IgD-negative memory B cell (primary cell): ENCODE results near the gene PHKA2. TPM values are rescaled to one million over a fixed set of nuclear protein-coding genes. Genes with fewer than 3 reads are reported as not detected.

Experiments used
- H3K27ac Mint-ChIP-seq, 3 donors: one replicate each; pipeline ENCODE4 v1.8.0; 2020 to 2022; ENCODE audit warnings: mild to moderate bottlenecking in 3 of 3, mixed read lengths in 3 of 3, moderate library complexity in 1 of 3
- H3K27me3 Mint-ChIP-seq: one replicate; pipeline ENCODE4 v1.8.0; 2021; ENCODE audit warnings: mixed read lengths
- H3K36me3 Mint-ChIP-seq: one replicate; pipeline ENCODE4 v1.8.0; 2020; ENCODE audit warnings: mild to moderate bottlenecking, mixed read lengths
- H3K4me1 Mint-ChIP-seq, 3 donors: one replicate each; pipeline ENCODE4 v1.8.0; 2020 to 2022; ENCODE audit warnings: mixed read lengths in 3 of 3, mild to moderate bottlenecking in 1 of 3
- H3K4me3 Mint-ChIP-seq, 4 donors: one replicate each; pipeline ENCODE4 v1.8.0; 2020 to 2022; ENCODE audit warnings: mild to moderate bottlenecking in 4 of 4, mixed read lengths in 4 of 4, moderate library complexity in 3 of 4
- H3K9me3 Mint-ChIP-seq, 3 donors: one replicate each; pipeline ENCODE4 v1.8.0; 2020 to 2021; ENCODE audit warnings: mixed read lengths in 3 of 3, mild to moderate bottlenecking in 1 of 3
- polyA plus RNA-seq: library from polyadenylated mRNA; unstranded; fragments of 300-500 nt; fragmentation: Illumina TruSeq; gene quantifications from one replicate; pipeline ENCODE4 v1.2.3, GENCODE V29; 2021

The PHKA2 gene
- polyA plus RNA-seq, 1 donor from 2014 or later: 6.3 TPM

DNA sequence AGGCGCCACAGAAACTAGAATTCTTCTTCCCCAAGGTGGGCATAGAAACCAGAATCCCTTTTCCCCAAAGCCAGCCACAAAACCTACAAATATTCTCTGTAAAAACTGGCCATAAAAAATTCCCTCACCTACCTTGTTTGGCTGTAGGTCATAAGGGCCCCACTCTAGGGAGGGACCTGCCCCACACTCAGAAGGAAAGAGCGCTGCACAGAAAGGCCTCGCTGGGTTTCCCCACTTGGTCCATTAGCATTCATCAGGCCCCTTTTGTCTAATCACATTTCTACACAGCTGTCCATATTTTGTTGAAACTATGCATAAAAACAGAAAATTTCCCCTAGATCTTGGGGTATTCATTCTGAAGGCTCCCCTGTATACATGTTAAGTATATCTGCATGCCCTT is 54.1 kb downstream of the PHKA2 start:
- H3K27me3 Mint-ChIP-seq: no peaks in the 10 kb centered on the region
- H3K4me1 Mint-ChIP-seq: no peaks in the 10 kb centered on the region
- no peaks in the 10 kb centered on the region for H3K9me3 Mint-ChIP-seq
- no peak overlapping the region for H3K27ac Mint-ChIP-seq
- H3K36me3 Mint-ChIP-seq: no peaks in the 10 kb centered on the region
- no peak overlapping the region for H3K4me3 Mint-ChIP-seq

DNA sequence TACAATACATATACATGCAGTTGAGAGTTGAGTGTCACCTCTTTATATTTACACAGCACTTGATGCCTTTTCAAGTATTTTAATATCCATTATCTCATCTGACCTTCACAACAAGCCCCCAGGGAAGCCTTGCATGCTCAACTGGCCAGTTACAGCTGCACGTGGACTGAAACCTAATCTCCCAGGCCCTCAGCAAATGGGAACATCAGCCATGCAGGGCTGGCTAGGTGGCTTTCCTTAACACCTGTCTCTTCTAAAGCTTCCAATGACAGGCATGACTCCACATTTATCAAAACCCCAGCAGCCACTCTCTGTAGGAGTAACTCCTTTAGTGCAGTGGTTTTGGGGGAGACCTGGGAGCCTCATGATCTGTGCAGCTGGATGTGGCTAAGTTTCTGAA is 56.4 kb downstream of the PHKA2 start:
- H3K36me3 Mint-ChIP-seq: no peaks in the 10 kb centered on the region
- H3K27ac Mint-ChIP-seq: no peak overlapping the region
- no peaks in the 10 kb centered on the region for H3K27me3 Mint-ChIP-seq
- H3K9me3 Mint-ChIP-seq: no peaks in the 10 kb centered on the region
- no peak overlapping the region for H3K4me3 Mint-ChIP-seq
- no peaks in the 10 kb centered on the region for H3K4me1 Mint-ChIP-seq

DNA sequence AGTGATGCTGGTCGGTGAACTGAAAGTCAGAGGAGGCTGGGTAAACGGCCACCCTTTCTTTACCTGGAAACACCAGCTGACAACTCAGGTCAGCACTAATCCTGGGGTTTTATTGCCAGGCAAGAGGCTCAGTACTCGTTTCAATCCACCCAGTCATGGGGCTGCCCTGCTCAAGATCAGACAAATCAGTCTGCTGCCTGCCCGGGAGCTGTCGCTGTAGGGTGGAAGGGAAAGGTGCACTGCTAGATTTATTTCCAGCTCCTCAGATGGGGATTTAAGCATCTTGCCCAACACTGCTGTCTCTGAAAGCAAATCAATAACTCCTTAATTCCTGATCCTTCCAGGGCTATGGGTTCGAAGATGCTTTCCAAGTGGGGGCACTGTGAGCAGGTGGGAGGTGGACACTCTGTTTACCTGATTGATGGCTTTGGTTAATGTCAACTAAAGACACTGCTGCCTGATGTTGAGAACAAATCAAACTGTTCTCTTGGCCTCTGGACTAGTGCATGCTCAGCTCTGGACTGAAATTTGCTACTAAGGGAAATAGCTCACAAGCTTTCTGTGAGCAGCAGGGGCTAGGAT is 59.3 kb downstream of the PHKA2 start:
- no peaks in the 10 kb centered on the region for H3K9me3 Mint-ChIP-seq
- H3K36me3 Mint-ChIP-seq: no peaks in the 10 kb centered on the region
- H3K4me1 Mint-ChIP-seq: no peaks in the 10 kb centered on the region

DNA sequence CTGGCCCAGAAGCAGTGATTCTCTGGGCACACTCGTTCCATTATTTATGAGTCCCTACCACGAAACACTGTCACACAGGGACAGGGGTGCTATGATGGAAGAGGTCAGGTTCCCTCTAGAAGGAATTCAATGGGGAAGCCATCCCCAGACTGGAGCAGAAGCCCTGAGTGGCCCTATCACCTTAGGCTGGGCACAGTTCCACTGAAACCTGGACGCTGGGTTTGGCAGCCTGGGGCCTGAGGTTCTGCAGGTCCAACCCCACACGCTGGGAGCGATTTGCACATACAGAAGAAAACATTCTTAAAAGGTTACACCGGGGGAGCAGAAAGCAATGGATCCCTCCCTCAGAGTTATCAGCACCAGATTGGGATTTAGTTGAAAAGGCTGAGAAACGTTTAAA is 63.3 kb downstream of the PHKA2 start:
- Mint-ChIP-seq H3K4me3 (no peak overlapping the region), H3K36me3 (peaks cover 1% of the 10 kb centered on the region), H3K9me3 (peaks cover 0 to 4% (median 3%) of the 10 kb centered on the region in 3 donors)

More for the DNA sequence above, 59.3 kb downstream of the PHKA2 start:
- H3K27me3 Mint-ChIP-seq: no peaks in the 10 kb centered on the region
- H3K27ac Mint-ChIP-seq: no peak overlapping the region
- H3K4me3 Mint-ChIP-seq: no peak overlapping the region

DNA sequence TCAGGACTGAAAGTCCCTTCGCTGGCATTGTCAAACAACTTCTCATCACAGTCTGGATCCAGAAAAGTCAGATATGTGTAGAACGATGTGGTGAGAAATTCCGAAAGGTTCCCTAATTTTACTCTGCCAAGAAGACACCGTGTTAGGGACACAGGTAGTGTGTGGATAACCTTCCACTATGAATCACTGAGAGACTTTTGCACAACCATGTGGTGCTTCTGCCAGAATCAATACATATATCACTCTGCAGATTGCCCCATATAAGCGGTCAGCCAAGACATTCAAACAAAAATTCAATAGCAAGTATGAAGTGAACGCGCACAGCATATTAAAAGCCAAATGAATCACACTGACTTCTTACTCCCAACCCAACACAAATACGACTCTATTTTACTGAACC is 63.8 kb downstream of the PHKA2 start:
- Mint-ChIP-seq H3K4me1 (no peaks in the 10 kb centered on the region), H3K4me3 (no peak overlapping the region), H3K36me3 (peaks cover 1% of the 10 kb centered on the region), H3K9me3 (peaks cover 0 to 4% (median 3%) of the 10 kb centered on the region in 3 donors), H3K27me3 (no peaks in the 10 kb centered on the region), H3K27ac (no peak overlapping the region)

More for the DNA sequence above, 63.3 kb downstream of the PHKA2 start:
- Mint-ChIP-seq H3K27ac (no peak overlapping the region), H3K27me3 (no peaks in the 10 kb centered on the region), H3K4me1 (no peaks in the 10 kb centered on the region)

DNA sequence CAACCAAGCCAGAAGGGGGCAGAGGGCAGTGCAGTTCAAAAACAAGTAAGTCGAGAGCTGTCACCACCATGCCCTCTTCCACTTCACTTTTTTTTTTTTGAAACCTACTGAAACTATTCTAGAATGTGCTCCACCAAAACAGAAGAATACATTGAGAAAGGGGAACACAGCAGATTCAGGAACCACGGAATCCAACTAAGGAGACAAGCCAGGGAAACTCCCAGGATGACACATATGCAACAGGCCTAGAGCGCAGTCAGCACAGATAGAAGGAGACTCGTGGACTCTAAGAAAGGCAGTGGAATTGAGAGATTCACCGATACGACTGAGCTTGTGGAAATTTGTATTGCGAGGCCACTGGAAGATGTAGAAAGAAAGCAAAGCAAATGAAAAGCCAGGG is 66.1 kb downstream of the PHKA2 start:
- Mint-ChIP-seq H3K4me3 (no peak overlapping the region), H3K4me1 (no peaks in the 10 kb centered on the region), H3K36me3 (peaks cover 1% of the 10 kb centered on the region)

DNA sequence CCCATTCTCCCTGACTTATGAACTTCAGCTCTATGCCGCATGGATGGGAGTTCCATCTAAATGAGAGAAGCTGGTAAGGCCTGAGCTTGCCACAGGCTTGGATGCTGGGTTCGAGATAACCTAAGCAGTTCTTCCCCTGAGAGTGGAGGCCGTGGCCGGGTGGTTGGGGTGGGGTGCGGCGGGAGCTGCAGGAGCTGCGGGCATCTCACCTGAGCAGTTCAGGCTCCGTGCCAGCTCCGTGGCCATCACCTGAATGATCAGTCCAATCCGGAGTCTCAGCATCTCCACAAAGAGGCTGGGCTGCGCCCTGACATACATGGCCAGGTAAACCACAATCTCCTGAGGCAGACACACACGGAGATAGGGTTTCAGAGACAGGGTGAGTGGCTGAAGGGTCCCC is 77.6 kb downstream of the PHKA2 start:
- Mint-ChIP-seq H3K4me3 (no peak overlapping the region), H3K27me3 (no peaks in the 10 kb centered on the region)

More for the DNA sequence above, 66.1 kb downstream of the PHKA2 start:
- Mint-ChIP-seq H3K9me3 (peaks cover 0 to 4% (median 3%) of the 10 kb centered on the region in 3 donors), H3K27ac (no peak overlapping the region), H3K27me3 (no peaks in the 10 kb centered on the region)

DNA sequence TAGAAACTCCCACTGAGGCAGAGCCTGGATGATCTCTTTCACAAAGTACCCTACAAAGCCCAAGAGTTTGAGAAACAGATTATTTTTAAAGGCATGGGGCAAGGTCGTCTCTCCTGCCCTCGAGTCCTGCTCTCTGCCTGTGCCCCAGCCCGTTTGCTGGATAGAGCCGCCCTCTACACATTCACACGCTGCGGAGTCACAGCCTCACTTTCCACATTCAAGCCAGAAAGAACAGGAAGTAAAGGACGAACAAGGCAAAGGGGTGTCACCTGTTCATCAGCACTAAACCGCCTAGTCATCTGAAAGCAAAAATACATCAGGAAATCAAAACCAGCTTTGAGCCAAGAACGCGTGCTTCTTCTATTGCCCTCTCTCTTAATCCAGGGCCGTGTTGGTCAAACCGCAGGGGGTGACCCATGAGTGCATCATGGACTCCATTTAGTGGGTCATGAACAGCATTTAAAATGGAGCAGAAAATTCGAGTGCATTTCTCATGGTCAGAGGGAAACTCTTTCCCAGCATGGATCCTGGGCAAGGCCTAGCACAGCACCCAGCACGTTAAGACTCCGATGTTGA is 83.4 kb downstream of the PHKA2 start:
- Mint-ChIP-seq H3K9me3 (no peaks in the 10 kb centered on the region), H3K27ac (peak overlapping the region in 1 of 3 donors; percentile 16), H3K36me3 (peaks cover 2% of the 10 kb centered on the region)

More for the DNA sequence above, 77.6 kb downstream of the PHKA2 start:
- H3K9me3 Mint-ChIP-seq: no peaks in the 10 kb centered on the region
- H3K36me3 Mint-ChIP-seq: peaks cover 3% of the 10 kb centered on the region
- H3K27ac Mint-ChIP-seq: no peak overlapping the region
- no peaks in the 10 kb centered on the region for H3K4me1 Mint-ChIP-seq

DNA sequence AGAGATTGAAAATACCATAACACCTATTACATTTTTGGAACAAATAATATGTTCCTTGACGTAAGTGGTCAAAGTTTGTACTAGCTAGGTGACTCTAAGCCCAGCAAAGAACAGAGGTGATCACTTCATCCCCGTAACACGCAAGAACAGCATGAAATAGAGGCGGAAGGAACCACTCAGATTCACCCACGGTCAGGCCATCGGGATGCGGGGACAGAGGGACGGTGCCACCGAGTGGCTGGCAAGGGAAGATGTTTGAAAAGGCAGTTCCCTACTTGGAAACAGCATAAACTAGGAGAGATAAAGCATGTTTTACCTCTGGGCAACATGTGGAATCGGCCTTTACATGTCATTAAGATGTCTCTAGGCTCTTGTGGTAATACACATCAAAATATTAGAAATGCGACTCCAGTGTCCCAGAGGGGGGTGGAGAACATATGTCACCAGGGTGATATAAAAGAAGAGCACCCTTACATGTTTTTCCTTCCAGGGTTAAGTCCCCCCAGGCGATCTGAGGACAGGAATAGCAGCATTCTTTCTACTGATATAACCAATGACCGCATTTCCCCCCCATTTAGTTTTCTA is 84.0 kb downstream of the PHKA2 start:
- no peaks in the 10 kb centered on the region for H3K9me3 Mint-ChIP-seq
- no peak overlapping the region for H3K27ac Mint-ChIP-seq
- no peaks in the 10 kb centered on the region for H3K27me3 Mint-ChIP-seq
- peaks cover 2% of the 10 kb centered on the region for H3K36me3 Mint-ChIP-seq
- H3K4me3 Mint-ChIP-seq: no peak overlapping the region
- H3K4me1 Mint-ChIP-seq: no peaks in the 10 kb centered on the region

More for the DNA sequence above, 83.4 kb downstream of the PHKA2 start:
- Mint-ChIP-seq H3K27me3 (no peaks in the 10 kb centered on the region), H3K4me1 (no peaks in the 10 kb centered on the region), H3K4me3 (no peak overlapping the region)

DNA sequence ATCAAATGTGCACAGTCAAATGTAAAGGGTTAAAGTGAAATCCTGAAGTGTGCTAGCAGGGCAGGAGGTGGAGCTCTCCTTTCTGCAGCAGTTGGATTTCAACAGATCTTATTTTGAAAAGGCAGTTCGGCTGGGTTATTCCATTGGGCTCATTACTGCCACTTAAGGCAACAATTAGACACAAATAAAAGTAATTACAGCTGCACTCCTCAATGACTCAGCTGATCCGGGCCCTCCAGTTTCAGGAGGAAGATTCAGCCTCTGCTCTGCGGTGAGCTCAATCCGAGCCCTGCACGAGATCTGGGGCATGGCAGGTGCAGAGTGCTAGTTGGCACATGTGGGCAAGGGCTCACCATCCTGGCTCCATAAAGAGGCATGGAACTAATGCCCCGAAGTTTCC is 85.4 kb downstream of the PHKA2 start:
- Mint-ChIP-seq H3K27ac (no peak overlapping the region), H3K9me3 (no peaks in the 10 kb centered on the region), H3K36me3 (peaks cover 4% of the 10 kb centered on the region), H3K4me1 (no peaks in the 10 kb centered on the region), H3K27me3 (no peaks in the 10 kb centered on the region), H3K4me3 (no peak overlapping the region)

DNA sequence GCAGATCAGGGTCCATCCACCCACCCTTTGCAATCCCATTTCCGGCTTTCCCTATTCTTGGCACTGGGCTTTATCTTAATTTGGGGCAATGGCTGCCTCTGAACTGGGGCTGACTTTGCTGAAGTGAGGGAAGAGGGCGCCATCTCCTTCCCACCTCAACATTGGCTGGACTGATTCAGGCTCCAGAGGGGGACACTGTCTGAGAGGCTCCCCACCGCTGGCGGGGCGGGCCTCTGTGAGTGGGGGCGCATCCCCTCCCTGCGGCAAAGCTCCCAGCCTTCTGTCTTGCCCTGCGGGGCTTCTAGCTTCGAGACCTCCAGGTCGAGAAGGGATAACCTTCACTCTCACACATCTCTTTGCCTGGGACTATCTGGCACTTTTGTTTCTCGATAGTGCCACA is 85.8 kb downstream of the PHKA2 start:
- Mint-ChIP-seq H3K9me3 (no peaks in the 10 kb centered on the region), H3K27ac (no peak overlapping the region), H3K36me3 (peaks cover 4% of the 10 kb centered on the region), H3K4me3 (no peak overlapping the region), H3K4me1 (no peaks in the 10 kb centered on the region), H3K27me3 (no peaks in the 10 kb centered on the region)

DNA sequence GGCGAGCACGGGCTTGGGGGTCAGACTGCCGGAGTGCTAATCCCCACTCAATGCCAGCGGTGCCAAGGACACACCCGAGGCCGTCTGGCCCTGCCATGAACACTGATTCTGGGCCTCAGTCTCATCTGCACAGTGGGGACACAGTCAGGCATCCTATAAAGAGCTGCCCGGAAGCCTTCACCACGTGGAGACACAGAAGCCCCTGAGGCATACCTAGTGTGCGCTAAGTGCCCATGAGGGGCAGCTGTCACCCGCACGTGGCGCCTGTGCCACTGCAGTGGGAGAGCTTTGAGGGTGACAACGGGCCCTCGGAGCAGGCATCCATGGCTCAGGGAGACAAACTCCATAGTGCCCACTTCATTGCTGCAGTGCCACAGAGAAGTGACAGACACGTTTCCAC is 86.3 kb downstream of the PHKA2 start:
- H3K27ac Mint-ChIP-seq: no peak overlapping the region
- no peaks in the 10 kb centered on the region for H3K27me3 Mint-ChIP-seq
- H3K9me3 Mint-ChIP-seq: no peaks in the 10 kb centered on the region
- H3K36me3 Mint-ChIP-seq: peaks cover 4% of the 10 kb centered on the region
- H3K4me1 Mint-ChIP-seq: no peaks in the 10 kb centered on the region
- H3K4me3 Mint-ChIP-seq: no peak overlapping the region

DNA sequence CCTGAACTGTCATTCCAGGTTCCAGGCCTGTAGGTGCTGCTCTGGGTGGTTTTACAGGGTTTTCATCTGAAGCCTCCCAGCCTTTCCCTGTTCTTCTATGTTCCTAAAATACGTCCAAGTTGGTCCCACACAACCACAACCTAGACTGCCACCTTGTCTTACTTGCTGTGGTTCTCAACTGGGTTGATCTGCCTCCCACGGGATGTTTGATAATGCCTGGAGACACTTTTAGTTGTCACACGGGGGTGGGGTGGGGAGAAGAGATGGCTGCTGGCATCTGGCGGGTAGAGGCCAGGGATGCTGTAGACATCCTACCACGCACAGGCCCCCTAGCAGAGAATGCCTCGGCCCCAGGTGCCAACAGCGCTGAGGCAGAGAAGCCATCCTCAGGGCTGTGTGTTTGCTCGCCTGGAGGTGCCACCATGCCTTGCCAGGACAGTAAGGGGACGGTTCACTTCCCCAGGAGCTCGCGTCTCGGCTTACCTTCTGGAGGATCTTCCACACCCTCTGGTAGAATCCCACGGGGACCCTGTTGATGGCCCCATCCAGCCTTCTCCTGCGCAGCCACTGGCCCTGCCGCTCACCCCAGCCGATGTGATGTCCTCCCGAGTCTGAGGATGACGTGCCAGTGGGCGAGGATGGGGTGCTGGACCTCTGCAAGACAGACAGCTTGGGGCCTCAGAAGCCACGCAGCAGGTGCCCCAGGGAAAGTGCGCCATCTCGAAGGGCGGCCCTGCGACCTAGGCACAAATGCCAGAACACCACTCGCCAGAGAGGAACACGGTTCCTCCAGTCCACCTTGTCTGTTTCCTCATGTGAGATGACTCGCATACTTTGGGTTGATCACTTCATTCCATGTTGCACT is 87.0 kb downstream of the PHKA2 start:
- H3K27ac Mint-ChIP-seq: no peak overlapping the region
- H3K27me3 Mint-ChIP-seq: no peaks in the 10 kb centered on the region
- H3K4me1 Mint-ChIP-seq: no peaks in the 10 kb centered on the region
- peaks cover 4% of the 10 kb centered on the region for H3K36me3 Mint-ChIP-seq
- H3K9me3 Mint-ChIP-seq: no peaks in the 10 kb centered on the region
- no peak overlapping the region for H3K4me3 Mint-ChIP-seq

DNA sequence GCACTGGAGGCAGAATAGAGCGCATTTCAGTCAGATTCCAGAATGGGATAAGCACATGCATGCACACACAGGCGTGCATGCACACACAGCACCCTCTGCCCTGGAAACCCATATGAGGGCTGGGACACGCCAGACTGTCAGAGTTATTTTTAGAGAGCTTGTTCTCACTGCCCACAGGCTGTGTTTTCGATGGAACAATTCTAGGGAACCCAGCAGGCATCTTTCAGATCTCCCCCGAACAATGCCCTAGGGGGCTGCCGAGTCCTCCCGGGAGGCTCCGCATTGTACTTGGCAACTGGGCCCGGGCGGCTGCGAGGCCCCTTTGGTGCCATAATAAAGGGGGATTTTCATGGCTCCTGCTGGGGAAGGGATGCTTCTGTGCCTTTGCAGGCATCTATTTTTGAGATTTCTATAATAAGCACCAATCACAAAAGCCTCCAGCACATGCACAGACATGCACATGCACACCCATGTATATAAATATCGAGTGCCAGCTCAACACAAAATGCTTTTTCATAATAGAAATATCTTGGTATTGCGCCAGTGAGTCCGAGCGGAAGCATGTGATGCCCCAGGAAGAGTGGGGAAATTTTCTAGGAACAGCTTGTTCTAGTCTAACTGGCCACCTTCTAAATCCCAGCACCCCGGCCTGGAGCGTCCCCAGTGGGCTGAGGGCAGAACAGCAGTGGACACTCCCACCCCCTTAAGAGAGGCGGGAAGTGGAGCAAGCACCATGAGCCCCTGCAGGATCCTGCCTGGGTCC is 88.5 kb downstream of the PHKA2 start:
- Mint-ChIP-seq H3K27ac (no peak overlapping the region), H3K4me1 (no peaks in the 10 kb centered on the region), H3K9me3 (no peaks in the 10 kb centered on the region), H3K27me3 (no peaks in the 10 kb centered on the region), H3K36me3 (peaks cover 4% of the 10 kb centered on the region), H3K4me3 (no peak overlapping the region)

DNA sequence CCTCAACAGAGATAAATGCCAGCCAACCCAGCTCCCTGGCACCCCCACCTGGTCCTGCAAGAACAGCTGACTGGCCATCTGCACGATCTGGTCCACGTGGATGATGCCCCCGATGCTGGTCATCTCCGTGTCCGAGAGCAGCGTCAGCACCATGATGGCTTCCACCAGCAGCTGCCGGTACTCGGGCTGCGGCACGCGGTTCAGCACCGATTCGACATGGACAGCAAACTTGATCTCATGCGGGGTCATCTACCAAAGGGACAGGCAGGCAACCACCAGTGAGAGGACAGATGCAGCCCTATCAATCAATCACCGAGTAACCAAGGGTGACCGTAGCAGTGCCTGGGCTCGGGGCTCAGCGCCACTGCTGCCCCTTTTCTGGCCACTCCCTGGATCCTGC is 89.8 kb downstream of the PHKA2 start:
- Mint-ChIP-seq H3K27me3 (no peaks in the 10 kb centered on the region), H3K4me3 (no peak overlapping the region), H3K36me3 (peaks cover 4% of the 10 kb centered on the region), H3K4me1 (no peaks in the 10 kb centered on the region), H3K9me3 (no peaks in the 10 kb centered on the region), H3K27ac (peak overlapping the region in 1 of 3 donors; percentile 71)
